ENCODE results near the gene ADRA2A.
A peak's percentile ranks its signal among the peaks of the same experiment; 100 is the strongest.

The ADRA2A gene

DNA sequence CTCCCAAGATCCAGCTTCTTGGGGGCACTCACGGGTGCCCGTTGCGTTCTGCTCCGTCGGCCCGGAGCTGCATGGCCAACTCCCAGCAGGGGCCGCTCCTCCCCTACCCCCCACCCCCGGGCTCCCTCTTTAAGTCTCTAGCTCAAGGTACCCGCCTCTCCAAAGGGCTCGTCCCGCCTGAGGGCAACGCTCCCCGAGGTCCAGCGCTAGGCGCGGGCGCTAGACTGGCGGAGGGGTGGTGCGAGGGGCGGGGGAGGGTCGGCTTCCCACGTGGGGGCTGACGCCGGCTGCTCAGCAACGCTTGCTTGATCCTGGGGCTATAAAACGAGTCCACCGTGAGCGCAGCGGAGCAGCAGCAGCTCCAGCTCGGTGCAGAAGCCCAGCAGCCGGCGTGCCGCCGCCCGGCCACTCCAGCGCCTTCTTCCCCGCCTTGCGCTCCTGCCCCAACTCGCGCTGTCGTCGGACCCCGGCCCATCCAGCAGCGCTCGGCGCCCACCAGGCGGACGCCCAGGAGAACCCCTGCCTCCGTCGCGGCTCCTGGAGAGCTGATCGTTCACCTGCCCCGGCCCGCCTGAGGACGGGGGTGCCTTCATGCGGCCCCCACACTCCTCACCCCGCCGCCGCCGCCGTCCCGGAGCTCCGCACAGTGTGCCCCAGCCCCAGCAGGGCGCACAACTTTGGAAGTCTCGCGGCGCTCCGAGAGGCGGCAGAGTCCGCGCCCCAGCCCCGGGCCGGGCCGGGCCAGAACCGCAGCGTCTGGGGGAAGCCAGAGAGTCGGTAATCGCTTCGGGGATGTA, at the start of gene ADRA2A:
Gene ADRA2A, plus strand, starts transcription at position 348 of the 797 bp plus-strand sequence. CDS start 968 bp downstream, outside the sequence.
- ATAC-seq (peak; percentile 45), DNase-seq (peak; percentile 23)
- no peaks in the 10 kb centered on the region for H3K9me3 Mint-ChIP-seq
- peak within 1 kb of the TSS; percentile 65 for H3K4me3 Mint-ChIP-seq
- peaks cover 17% of the 10 kb centered on the region for H3K4me1 Mint-ChIP-seq
- H3K27me3 Mint-ChIP-seq, result peaks cover 57% of the 10 kb centered on the region
- peaks cover 2% of the 10 kb centered on the region for H3K36me3 Mint-ChIP-seq (ENCODE audit: low read depth)
- no peak within 1 kb of the TSS for H3K27ac Mint-ChIP-seq

- Mint-ChIP-seq H3K4me3 (no peak overlapping the region), H3K4me1 (peaks cover 8% of the 10 kb centered on the region), H3K36me3 (ENCODE audit: low read depth) (peaks cover 24% of the 10 kb centered on the region), H3K27ac (no peak overlapping the region), H3K27me3 (no peaks in the 10 kb centered on the region), H3K9me3 (peaks cover 39% of the 10 kb centered on the region)
- ATAC-seq, result peak; percentile 65
- no peak for DNase-seq
These were observed 46.6 kb upstream of the ADRA2A start for GRCh38 chr10:111030042-111030750.

GRCh38 chr10:111034598-111035310, 42.1 kb upstream of the ADRA2A start:
- no peak overlapping the region for H3K4me3 Mint-ChIP-seq
- ATAC-seq, result no peak
- no peak for DNase-seq
- peaks cover 8% of the 10 kb centered on the region for H3K4me1 Mint-ChIP-seq
- no peak overlapping the region for H3K27ac Mint-ChIP-seq
- peaks cover 3% of the 10 kb centered on the region for H3K27me3 Mint-ChIP-seq
- H3K9me3 Mint-ChIP-seq, result peaks cover 31% of the 10 kb centered on the region
- H3K36me3 Mint-ChIP-seq (ENCODE audit: low read depth), result peaks cover 19% of the 10 kb centered on the region

- H3K36me3 Mint-ChIP-seq (ENCODE audit: low read depth), result peaks cover 20% of the 10 kb centered on the region
- H3K4me3 Mint-ChIP-seq, result no peak overlapping the region
- DNase-seq (no peak), ATAC-seq (no peak)
- H3K9me3 Mint-ChIP-seq, result peaks cover 32% of the 10 kb centered on the region
- H3K4me1 Mint-ChIP-seq, result peaks cover 2% of the 10 kb centered on the region
- peaks cover 3% of the 10 kb centered on the region for H3K27me3 Mint-ChIP-seq
- H3K27ac Mint-ChIP-seq, result no peak overlapping the region
These were observed 41.3 kb upstream of the ADRA2A start for GRCh38 chr10:111035542-111035941.

GRCh38 chr10:111037858-111038257, 39.0 kb upstream of the ADRA2A start:
- peaks cover 14% of the 10 kb centered on the region for H3K36me3 Mint-ChIP-seq (ENCODE audit: low read depth)
- H3K27me3 Mint-ChIP-seq, result peaks cover 11% of the 10 kb centered on the region
- ATAC-seq (no peak), DNase-seq (no peak)
- peaks cover 35% of the 10 kb centered on the region for H3K9me3 Mint-ChIP-seq
- H3K4me3 Mint-ChIP-seq, result no peak overlapping the region
- H3K27ac Mint-ChIP-seq, result no peak overlapping the region
- no peaks in the 10 kb centered on the region for H3K4me1 Mint-ChIP-seq

GRCh38 chr10:111039522-111039921, 37.3 kb upstream of the ADRA2A start:
- Mint-ChIP-seq H3K4me3 (no peak overlapping the region), H3K4me1 (no peaks in the 10 kb centered on the region), H3K27ac (no peak overlapping the region), H3K9me3 (peaks cover 23% of the 10 kb centered on the region), H3K27me3 (peaks cover 11% of the 10 kb centered on the region), H3K36me3 (ENCODE audit: low read depth) (peaks cover 6% of the 10 kb centered on the region)
- DNase-seq (no peak), ATAC-seq (no peak)

GRCh38 chr10:111057006-111057405, 19.8 kb upstream of the ADRA2A start:
- Mint-ChIP-seq H3K27ac (no peak overlapping the region), H3K36me3 (ENCODE audit: low read depth) (no peaks in the 10 kb centered on the region), H3K4me1 (no peaks in the 10 kb centered on the region), H3K4me3 (no peak overlapping the region), H3K27me3 (peaks cover 22% of the 10 kb centered on the region), H3K9me3 (peaks cover 20% of the 10 kb centered on the region)
- ATAC-seq (no peak), DNase-seq (no peak)

DNA sequence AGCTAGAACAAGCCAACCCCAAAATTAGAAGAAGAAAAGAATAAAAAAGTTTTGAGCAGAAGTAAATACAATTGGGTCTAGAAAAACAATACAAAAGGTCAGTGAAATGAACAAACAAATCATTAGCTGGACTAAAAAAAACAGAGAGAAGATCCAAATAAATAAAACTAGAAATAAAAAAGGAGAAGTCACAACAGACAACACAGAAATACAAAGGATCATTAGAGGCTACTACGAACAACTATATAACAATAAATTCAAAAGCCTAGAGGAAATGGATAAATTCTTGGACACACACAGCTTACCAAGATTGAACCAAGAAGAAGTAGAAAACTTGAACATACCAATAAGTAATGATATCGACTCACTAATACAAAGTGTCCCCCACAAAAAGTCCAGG, 13.4 kb upstream of the ADRA2A start:
- peaks cover 41% of the 10 kb centered on the region for H3K27me3 Mint-ChIP-seq
- no peak overlapping the region for H3K4me3 Mint-ChIP-seq
- peaks cover 8% of the 10 kb centered on the region for H3K9me3 Mint-ChIP-seq
- no peaks in the 10 kb centered on the region for H3K4me1 Mint-ChIP-seq
- H3K36me3 Mint-ChIP-seq (ENCODE audit: low read depth), result no peaks in the 10 kb centered on the region
- ATAC-seq, result no peak
- no peak for DNase-seq
- no peak overlapping the region for H3K27ac Mint-ChIP-seq

DNA sequence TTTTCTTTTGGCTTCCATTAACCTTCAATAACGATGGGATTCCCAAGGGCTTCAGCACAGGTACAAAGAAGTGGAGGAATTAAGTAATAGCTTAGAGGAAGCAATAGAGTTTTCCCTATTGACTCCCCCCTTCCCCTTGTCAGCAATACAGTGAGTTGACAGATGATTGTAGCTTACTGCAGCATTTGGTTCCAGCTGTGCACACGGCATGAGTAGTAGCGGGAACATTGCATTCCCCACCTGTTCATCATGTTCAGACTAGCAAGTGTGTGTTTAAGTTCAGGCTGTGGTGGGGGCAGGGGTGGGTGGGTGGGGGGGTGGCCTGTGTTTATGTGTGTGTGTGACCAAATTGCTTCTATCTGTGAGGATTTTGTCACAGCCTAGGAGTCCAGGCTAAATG, 4.6 kb upstream of the ADRA2A start:
- Mint-ChIP-seq H3K36me3 (ENCODE audit: low read depth) (no peaks in the 10 kb centered on the region), H3K4me1 (peaks cover 11% of the 10 kb centered on the region), H3K27ac (no peak overlapping the region), H3K9me3 (no peaks in the 10 kb centered on the region), H3K4me3 (no peak overlapping the region), H3K27me3 (peaks cover 42% of the 10 kb centered on the region)
- ATAC-seq, result no peak
- no peak for DNase-seq

- ATAC-seq, result peak; percentile 7
- no peak overlapping the region for H3K27ac Mint-ChIP-seq
- peaks cover 57% of the 10 kb centered on the region for H3K27me3 Mint-ChIP-seq
- no peaks in the 10 kb centered on the region for H3K9me3 Mint-ChIP-seq
- peak overlapping the region; percentile 65 for H3K4me3 Mint-ChIP-seq
- peaks cover 2% of the 10 kb centered on the region for H3K36me3 Mint-ChIP-seq (ENCODE audit: low read depth)
- peaks cover 17% of the 10 kb centered on the region for H3K4me1 Mint-ChIP-seq
- no peak for DNase-seq
These were observed 1.1 kb upstream of the ADRA2A start for GRCh38 chr10:111075577-111076185.

- Mint-ChIP-seq H3K27ac (no peak overlapping the region), H3K27me3 (peaks cover 57% of the 10 kb centered on the region), H3K9me3 (no peaks in the 10 kb centered on the region), H3K4me3 (peak overlapping the region; percentile 65), H3K4me1 (peaks cover 17% of the 10 kb centered on the region), H3K36me3 (ENCODE audit: low read depth) (peaks cover 2% of the 10 kb centered on the region)
- DNase-seq (peak; percentile 66), ATAC-seq (peak; percentile 59)
These were observed 593 bp upstream of the ADRA2A start for GRCh38 chr10:111076191-111076681.

DNA sequence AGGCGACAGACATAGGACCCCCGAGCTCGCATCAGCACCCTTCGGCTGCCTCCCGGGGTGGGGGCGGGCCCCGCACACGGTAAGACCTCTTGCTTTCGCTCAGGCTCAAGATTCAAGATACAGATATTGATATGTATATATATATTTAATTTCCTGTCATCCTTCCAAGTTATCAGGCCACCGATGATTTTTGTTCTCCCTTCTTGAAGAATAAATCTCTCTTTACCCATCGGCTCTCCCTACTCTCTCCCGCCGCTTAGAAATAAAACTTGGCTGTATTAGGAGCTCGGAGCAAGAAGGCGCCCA, 603 bp downstream of the ADRA2A start:
- ATAC-seq, result no peak
- Mint-ChIP-seq H3K4me3 (peak overlapping the region; percentile 65), H3K4me1 (peaks cover 17% of the 10 kb centered on the region), H3K36me3 (ENCODE audit: low read depth) (peaks cover 2% of the 10 kb centered on the region), H3K27ac (no peak overlapping the region), H3K27me3 (peaks cover 55% of the 10 kb centered on the region), H3K9me3 (no peaks in the 10 kb centered on the region)
- DNase-seq, result no peak

GRCh38 chr10:111077785-111078504, 1.1 kb downstream of the ADRA2A start:
- DNase-seq (no peak), ATAC-seq (no peak)
- Mint-ChIP-seq H3K36me3 (ENCODE audit: low read depth) (peaks cover 2% of the 10 kb centered on the region), H3K27ac (no peak overlapping the region), H3K27me3 (peaks cover 52% of the 10 kb centered on the region), H3K9me3 (no peaks in the 10 kb centered on the region), H3K4me1 (peaks cover 17% of the 10 kb centered on the region), H3K4me3 (peak overlapping the region; percentile 65)
